Activated naive CD8-positive, alpha-beta T cell treated with anti-CD3 and anti-CD28 coated beads, Interleukin-2, amount 50 U/mL, for 16 hours (primary cell): Measurements from ENCODE around the gene FGF21.

Experiments used
- DNase-seq: peaks from one replicate; pipeline ENCODE4 v3.0.0-alpha.2; 2020; ENCODE audit warnings: low read depth, low spot score

Gene FGF21

DNA sequence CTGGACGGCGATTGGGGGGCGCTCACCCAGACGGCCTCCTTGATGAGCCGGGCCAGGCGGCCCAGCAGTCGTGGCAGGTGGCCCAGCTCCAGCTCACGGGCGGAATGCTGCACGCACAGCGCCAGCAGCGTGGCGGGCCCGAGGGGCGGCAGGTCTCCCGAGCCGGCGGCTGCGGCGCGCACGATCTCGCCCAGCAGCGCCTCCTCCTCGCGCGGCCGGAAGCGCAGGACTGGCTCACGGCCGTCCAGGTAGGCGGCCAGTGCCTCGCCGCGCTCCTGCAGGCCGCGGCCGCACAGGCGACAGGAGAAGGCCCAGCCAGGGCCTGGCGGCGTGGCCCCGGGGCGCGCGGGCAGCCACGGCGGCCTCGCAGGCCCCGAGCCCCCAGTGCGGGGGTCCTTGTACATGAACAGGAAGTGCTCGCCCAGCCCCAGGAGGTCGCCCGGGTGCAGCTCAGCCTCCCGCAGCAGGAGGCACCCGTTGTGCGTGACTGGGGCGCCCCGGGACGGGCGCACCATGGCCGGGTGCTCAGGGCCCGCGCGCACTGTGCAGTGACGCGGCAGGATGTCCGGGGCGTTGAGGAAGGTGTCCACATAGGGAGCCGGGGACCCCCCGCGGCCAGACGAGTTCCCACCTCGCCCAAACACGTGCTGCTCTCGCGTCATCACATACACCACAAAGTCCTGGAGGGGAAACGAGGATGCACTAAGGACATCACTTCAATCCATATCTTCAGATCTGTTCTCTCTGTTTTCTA, 26.2 kb upstream of the FGF21 start:
- DNase-seq, result no peak

DNA sequence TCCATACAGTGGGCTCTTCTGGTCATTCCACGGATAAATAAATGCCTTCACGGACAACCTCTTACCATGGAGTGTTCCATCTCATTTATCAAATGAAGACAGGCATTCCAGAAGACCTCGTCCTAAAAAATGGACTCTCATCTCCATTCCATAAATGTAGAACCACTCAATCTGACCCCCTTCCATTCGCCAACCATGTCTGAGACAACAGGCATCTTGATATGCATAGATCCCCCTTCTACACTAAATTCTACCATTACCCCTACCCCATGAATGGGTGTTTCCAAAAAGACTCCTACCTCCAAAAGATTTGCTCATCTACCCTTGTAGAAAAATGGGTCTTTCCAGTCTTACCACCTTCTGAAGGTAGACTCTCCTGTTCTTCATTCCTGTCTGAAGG, 23.9 kb upstream of the FGF21 start:
- no peak for DNase-seq

DNA sequence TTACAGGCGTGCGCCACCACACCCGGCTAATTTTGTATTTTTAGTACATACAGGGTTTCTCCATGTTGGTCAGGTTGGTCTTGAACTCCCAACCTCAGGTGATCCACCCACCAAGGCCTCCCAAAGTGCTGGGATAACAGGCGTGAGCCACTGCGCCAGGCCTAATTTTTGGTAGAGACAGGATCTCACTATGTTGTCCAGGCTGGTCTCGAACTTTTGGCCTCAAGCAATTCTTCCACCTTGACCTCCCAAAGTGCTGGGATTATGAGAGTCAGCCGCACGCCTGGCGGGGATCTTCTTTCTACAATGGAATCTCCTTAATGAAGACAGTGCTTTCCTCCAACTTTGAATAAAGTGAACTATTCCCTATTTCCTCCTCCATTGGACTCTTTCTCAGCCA, 20.7 kb upstream of the FGF21 start:
- DNase-seq, result no peak

DNA sequence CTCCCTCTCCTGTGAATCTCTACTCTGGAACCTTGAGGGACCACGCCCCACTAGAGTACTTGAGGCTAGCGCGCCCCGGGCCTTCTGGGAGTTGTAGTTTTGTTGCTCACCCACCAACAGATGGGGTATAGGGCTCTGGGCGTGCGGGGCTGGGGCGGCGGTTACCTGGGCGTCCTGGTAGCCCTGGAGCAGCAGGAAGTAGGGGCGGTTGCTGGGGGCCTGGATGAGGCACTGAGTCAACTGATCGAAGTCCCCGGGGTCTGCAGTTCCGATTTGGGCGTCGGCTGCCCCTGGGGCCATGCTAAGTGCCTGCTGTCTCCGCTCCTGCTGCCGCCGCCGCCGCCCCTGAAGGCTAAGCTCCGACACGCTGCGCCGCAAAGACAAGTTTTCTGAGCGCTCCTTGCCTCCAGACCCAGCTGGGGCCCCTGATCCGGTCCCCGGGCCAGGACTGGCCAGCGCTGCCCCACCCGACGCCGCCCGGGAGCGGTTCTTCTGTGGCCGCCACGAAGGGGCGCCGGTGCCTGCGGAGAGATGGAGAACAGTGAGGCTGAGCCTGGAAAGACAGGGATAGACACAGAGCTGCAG, 20.2 kb upstream of the FGF21 start:
- no peak for DNase-seq

DNA sequence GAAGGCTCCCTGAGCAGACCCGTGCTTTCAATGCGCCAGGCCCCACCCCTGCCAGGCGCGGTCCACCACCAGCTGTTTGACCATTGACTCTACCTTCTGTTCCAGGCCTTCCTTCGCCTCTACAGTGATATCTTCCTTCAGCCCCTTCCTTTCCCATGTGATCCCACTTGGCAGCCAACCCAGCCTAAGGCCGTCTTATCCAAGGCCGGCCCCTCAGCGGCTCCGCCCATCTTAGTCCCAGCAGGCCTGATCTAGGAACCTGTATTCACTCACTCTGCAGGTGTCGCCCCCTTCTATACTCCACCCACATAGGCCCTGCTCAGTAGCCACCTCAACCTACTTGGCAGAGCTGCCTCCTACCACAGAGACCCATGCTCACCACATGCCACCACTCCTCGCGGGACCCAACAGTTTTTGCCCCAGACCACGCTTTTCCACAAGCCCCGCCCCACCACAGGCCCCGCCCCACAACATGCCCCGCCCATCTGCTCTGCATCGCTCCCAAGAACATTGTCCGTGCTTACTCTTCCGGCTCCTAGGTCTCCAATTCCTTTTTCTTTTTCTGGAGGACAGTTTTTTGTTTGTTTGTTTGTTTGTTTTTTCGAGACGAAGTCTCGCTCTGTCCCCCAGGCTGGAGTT, 17.8 kb upstream of the FGF21 start:
- DNase-seq, result no peak

DNA sequence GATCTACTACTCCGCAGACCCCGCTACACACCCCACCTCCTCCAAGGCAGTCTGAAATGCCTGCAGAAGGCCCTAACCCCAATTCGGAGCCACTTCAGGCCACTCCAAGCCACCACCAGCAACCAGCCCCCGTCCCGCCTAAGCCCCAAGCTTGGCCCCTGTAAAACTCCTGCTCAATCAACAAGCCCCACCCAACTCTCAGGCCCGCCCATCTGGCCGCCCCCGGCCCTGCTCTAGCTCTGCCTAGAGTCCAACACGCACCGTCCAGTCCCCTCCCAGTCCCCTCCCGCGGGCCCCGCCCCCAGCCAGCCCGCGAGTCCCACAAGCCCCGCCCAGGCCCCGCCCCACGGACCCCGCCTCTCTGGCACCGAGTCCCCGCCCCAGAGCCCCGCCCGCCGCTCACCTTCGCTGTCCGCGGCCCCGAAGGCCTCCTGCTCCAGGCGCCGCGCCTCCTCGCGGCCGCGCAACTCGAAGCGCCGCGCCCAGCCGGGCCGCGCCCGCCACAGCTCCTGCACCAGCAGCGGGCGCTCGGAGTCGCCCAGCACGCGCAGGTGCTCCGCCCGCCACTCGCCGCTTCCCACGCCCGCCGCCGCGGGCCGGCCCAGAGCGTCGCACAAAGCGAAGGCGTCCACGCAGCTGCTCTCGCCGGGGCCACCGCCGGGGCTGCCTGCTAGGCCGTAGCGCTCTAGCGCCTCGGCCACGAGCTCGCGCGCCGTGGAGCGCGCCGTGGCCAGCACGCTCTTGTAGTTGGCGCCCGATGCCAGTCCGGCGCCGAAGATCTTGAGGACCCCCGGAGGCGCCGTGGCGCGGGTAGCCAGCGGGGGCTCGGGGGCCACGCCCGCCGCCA, 16.5 kb upstream of the FGF21 start:
- peak; percentile 85 for DNase-seq

DNA sequence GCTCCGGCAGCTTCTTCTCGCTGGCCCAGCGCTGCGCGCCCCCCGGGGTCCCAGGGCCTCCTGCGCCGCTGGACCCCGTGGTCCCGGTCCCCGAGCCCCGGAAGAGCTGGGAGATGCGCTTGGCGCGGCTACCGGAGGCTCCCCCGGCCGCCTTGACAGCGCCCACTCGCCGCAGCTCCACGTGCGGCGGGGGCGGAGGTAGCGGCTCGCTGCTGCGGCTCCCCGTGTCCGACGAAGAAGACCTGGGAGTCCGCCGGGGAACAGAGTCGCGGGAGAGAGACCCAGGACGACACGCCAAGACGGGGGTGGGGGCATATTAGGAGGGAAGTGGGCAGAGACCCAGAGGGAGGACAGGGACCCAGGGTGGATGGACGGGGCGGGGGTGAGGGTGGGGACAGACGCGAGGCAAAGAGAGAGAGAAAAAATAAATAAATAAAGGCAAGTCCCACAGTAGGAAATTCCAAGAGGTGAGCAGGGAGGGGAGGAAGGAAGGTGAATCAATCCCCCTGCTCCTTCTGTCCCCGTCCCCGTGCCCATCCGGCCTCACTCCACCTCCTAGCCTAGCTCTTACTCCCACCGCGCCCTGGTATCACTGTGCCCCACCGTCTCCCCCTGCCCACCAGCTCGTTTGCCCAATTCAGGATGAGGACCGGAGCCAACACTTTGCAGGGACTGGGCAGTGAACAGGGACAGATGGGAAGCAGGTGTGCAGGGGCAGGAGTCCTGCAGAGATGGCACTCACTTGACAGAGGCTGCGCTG, 15.7 kb upstream of the FGF21 start:
- DNase-seq, result no peak

DNA sequence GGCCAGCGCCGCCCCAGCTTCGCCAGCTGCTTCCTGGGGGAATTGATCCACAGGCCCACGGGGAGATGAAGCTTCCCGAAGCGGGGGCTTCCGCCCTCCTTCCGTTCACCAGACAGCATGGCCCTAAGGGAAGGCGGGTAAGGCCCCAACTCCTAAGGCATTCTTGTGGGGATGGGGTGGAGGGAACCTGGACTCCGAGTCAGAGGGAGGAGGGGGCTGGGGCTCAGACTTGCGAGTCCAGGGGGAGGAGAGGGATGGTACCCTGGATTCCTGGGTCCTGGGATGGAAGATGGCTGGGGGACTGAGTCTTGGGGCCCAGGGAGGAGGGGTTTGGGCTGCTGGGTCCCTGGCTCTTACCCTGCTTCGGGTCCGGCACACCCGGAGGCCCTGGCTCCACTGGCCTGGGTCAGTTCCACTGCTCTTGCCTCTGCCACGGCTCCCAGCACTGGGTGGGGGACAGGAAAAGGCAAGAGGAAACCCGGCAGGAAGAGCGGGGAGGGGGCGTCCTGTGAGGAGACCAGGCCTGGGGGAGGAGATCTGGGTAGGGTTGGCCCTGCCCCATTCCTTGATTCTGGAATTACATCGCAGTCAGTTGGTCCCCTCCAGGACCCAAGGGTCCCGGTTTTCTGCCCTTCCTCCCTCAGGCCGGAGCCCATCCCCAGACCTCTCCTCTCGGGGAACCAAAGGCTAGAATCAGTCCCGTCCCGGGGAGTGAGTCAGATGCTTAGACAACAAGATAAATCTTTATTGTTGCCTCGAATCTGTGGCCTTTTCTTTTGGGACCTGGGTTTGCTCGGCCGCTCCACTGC, 15.0 kb upstream of the FGF21 start, which contains the start of gene RASIP1:
Gene RASIP1, minus strand, starts transcription at position 447 of the 809 bp plus-strand sequence. Its CDS starts 328 bp downstream, at position 119.
- no peak for DNase-seq

DNA sequence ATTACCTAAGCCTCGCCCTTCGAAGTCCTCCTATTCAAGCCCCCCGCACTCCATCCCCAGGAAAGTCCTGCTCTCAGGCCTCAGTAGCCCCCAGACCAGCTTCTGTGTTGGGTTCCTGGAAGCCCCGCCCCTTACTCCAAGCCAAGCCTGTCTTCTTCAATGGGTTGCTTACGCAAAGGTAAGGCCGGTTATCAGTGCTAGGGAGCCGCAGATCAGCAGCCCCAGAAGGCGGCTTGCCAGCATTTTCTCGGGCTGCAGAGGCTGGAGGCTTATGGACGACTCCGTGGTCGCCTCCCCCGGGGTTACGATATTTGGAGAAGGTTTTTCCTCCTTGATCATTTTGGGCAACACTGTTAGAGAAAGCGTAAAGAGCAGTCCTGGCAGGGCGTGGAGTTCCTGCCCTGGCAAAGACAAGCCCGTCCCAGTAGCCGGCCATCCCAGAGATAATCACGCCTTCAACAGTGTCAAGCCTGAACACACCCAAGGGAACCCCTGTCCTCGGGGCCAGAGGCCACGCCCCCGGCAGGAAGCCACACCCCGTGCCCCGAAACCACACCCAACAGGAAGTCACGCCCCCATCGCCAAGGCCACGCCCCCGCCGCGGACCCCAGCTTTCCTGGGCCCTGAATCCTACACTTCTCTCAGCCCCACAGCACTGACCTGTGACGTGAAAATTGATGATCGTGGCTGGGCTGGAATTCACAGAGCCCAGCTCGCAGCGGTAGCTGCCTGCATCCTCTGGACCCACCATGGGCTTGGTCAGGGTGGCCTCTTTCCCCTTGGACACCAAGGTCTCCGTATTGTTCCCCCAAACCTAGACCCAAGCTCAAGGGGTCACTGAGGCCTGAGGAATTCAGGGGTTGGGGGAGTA, 14.0 kb upstream of the FGF21 start:
- no peak for DNase-seq

DNA sequence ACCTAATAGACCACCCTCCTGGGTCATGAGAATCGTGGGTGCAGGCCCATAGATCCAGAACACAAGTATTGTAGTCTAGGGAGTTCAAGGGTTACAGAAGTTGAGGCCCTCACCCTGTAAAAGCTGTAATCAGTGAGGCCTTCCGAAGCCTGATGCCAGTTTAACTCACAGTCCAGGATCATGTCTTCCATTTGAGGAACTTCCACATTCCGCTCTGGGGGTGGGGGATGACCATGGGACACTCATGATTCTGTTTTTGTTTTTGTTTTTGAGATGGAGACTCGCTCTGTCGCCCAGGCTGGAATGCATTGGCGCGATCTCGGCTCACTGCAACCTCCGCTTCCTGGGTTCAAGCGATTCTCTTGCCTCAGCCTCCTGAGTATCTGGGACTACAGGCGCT, 13.2 kb upstream of the FGF21 start:
- no peak for DNase-seq

DNA sequence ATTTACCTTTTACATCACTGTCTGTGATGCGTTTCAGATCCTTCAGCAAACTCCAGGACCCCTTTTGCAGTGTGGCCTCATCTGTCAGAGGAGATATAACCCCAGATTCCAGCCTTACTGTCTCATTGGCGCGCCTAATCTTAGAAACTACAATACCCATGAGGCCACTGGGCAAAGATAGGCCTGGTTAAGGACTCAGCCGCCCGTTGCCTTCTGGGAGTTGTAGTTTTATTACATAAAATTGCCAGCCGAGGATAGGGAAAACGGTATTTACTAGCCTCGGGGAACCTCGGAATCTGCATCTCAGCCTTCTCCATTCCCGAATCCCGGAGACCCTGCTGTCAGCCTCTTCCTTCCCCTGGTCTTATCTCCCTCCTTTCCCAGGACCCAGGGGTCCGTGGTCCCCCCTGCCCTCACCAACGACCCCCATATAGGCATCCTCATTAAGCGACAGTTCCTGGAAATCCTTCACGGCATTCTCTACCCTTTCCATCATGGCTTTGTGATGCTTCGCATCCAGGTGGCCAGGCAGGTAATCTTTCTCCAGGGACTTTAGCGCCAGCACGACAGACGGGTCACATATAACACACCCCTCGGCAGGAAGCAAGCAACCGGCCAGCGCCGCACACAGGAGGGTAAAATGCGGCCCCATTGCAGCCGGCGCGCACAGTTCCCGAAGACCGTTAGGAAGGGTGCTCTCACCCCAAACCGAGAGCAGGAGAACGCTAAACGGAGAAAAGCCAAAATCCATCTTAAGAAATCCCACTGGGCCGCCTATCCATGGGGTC, 9.9 kb upstream of the FGF21 start:
- no peak for DNase-seq

DNA sequence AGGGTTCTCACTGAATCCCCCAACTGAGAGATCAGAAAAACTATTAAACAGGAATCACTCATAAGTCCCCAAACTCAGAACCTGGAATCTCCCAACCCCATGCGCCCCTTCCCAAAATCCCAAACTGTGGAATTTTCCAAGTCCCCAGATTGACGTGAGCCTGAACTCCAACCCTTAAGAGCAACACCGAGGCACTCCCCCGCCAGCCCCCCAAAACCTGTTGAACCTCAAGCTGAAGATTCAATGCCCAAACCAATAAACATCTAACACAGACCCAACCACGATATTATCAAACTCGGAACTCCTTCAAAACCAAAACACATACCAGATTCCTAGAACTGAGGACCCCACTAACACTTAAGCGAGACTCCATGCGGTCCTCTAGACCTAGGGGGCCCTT, 9.2 kb upstream of the FGF21 start:
- DNase-seq, result no peak

DNA sequence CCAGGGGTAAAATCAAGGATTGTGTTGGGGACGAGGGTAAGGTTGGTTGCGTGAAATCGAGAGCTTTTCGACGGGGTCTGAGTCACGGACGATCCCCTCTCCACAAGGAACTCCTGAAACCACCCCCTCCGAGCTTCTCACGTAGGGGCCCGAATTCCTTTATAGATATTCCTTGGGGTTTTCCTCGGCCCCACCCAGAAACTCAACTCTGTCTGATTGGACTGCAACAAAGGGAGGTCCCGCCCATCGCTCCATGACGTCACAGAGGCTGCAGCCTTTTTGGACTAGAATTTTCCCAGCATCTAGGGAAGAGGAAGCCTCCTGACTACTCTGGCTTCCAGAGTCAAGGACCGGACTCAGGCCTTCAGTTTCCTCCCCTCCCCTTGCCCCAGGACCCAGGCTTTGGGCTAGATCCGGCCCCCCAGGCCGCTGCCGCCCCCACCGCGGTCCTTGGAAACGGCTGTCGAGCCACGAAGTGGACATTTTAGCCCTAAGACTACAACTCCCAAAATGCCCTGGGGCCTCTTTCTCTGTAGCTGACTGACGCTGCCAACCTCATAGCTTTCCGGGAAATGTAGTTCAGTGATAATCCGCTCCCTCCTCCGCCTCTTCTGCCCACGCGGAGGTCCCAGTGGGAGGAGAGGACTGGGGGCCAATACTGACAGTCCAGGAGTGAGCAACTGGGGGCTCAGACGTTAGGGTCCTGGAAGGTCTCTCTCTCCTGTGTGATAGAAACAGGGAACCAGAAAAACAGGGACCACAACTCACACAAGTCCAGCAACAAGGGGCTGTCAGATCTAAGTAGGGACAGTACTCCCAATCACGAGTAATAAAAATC, 8.4 kb upstream of the FGF21 start, which contains the start of gene IZUMO1:
Gene IZUMO1, minus strand, starts transcription at position 172 of the 838 bp plus-strand sequence. CDS start 1,050 bp downstream, outside the sequence.
- DNase-seq, result no peak

DNA sequence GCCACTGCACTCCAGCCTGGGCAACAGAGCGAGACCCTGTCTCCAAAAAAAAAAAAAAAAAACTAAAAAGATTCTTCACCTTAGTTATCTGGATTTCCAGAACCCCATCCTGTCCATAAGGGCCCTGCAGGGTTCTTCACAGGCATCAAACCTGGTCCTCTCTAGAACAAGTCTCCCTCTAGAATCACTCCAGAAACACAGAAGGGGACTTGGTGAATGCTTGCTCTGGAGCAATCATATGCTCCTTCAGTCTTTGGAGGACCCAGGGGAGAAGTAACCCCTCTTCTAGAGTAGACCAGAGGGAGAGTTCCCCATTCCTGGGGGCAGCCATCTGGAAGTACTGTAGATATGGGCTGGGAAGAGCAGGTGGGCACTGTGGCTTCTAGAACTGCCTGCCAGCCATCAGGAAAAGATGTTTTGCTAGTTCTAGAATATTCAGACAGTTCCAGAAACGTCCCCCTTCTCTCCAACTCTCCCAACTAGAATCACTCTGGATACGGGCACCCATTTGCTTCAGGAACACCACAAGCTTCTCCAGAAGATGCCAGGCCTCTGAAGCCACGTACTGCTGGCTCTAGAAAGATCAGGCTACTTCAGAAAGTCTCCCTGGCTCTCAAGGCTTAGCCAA, 5.6 kb upstream of the FGF21 start:
- no peak for DNase-seq

DNA sequence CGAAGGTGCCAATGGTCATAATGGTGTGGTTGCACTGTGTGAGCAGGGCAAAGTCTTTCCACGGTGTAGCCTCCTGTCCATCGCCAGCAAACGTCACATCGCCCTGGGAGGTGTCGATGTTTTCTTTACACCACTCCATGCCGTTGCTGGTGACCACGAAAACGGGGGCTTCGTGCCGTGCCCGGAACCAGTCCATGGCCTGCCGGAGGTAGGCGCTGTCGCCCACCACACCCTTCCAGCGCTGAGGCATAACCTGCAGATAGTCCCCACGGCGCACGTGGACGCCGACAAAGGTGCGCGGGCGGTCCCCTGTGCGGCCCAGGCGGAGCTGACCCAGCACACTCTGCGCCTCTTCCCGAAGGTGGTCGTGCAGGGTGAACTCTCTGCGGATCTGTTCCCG, 5.0 kb upstream of the FGF21 start:
- DNase-seq, result no peak

DNA sequence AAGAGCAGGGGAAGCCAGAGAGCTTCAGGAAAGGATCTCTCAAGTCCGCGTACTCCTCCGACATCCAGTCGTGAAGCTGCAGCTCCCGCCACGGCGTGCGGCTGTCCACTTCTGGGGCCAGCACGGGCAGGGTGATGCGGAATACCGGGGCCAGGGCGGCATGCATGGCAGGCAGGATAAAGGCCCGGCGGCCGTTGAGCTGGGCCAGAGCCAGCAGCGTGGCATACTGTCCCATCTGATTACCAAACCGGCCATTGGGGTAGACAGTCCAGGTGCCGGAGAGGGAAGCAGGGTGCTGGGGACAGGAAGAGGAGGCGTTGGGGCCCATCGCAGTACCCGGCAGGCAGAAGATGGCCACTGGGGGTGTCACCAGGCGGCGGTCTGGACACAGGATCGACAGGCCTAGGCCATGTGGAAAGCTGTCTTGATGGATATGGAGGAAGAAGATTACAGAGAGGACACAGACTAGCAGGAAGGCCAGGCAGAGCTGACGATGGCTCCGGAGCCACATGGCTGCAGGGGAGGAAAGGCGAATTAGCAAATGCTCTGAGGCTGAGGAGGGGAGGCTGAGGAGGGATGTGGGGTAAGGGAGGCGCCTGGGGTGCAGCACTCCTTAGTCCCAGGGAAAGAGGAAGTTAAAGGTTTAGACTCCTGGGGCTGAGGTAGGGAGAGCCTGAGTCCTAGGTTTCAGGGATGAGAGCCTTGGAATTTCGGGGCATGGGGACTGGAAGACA, 4.4 kb upstream of the FGF21 start:
- DNase-seq, result no peak
